Lung (tissue), 12 donors: ENCODE data around the gene HUS1. TPM values are rescaled to one million over a fixed set of nuclear protein-coding genes. Genes with fewer than 3 reads are reported as not detected.
"Not testable (repeated sequence)": the region's sequence is repeated elsewhere in the genome, so short reads cannot be mapped to it uniquely, and the experiment has no call there.

Experiments used
- ATAC-seq: fragments of 200-7000 bp; cut with Tn5 transposase; one replicate; pipeline ENCODE4 v1.9.1; 2020; ENCODE audit warnings: moderate number of reproducible peaks; ENCODE audit not compliant: insufficient read depth, low FRiP score
- DNase-seq, 3 donors: peaks; one replicate each; pipeline ENCODE4 v3.0.0-alpha.2; 2013 to 2017
- H3K27ac ChIP-seq, 2 donors: one replicate each; pipeline ENCODE4 v1.5.1; 2013; ENCODE audit warnings: mild to moderate bottlenecking in 2 of 2, moderate library complexity in 2 of 2, control low read depth in 1 of 2, inconsistent platforms in 1 of 2, low read depth in 1 of 2, low read length in 1 of 2
- H3K27me3 ChIP-seq, 3 donors: one replicate each; pipeline ENCODE4 v1.5.1; 2013; ENCODE audit warnings: low read length in 2 of 3; ENCODE audit not compliant: control insufficient read depth in 3 of 3, insufficient read depth in 3 of 3
- H3K36me3 ChIP-seq, 4 donors: one replicate each; pipeline ENCODE4 v1.5.1; 2013; ENCODE audit warnings: low read length in 4 of 4, mild to moderate bottlenecking in 1 of 4, moderate library complexity in 1 of 4; ENCODE audit not compliant: control insufficient read depth in 4 of 4, insufficient read depth in 4 of 4
- H3K4me1 ChIP-seq, 5 donors: one replicate each; pipeline ENCODE4 v1.5.1; 2013; ENCODE audit warnings: low read length in 5 of 5, mild to moderate bottlenecking in 2 of 5, moderate library complexity in 1 of 5; ENCODE audit not compliant: control insufficient read depth in 5 of 5, insufficient read depth in 5 of 5
- H3K4me3 ChIP-seq: one replicate; pipeline ENCODE4 v1.5.1; 2013; ENCODE audit warnings: mild to moderate bottlenecking, control low read depth, moderate library complexity
- H3K9ac ChIP-seq, 2 donors: one replicate each; pipeline ENCODE4 v1.5.1; 2013; ENCODE audit warnings: low read length in 2 of 2, control low read depth in 1 of 2; ENCODE audit not compliant: insufficient read depth in 1 of 2
- H3K9me3 ChIP-seq, 4 donors: one replicate each; pipeline ENCODE4 v1.5.1; 2013; ENCODE audit warnings: low read length in 3 of 4, mild to moderate bottlenecking in 1 of 4, moderate library complexity in 1 of 4; ENCODE audit not compliant: control insufficient read depth in 4 of 4, insufficient read depth in 3 of 4
- CTCF ChIP-seq: IDR thresholded peaks from 2 replicates; pipeline ENCODE4 v1.5.1; 2012; ENCODE audit warnings: mild to moderate bottlenecking; ENCODE audit errors: control extremely low read depth, extremely low read depth
- WGBS, 2 donors: extraction: QIAGEN DNeasy Blood & Tissue Kit; methylation state at CpG; one replicate each; pipeline ENCODE4 v1.1.7; 2013; 5-methylcytosine and 5-hydroxymethylcytosine counted together
- polyA plus RNA-seq, 2 donors: library from polyadenylated mRNA; stranded (reverse); fragments of 200-250 nt; gene quantifications; one replicate each; pipeline ENCODE4 v1.2.1, GENCODE V29; 2013
- total RNA-seq, 2 donors: library from RNA; depleted of rRNA in 1 of 2; stranded (reverse); fragments of >200 nt in 1 of 2; gene quantifications; one replicate each; pipeline ENCODE4 v1.2.1, GENCODE V29; 2014 to 2021
- donor health status: control.
- donor health status: control.
- donor health status: Bipolar disorder and iron deficiency.
- donor health status: healthy.
- donor health status: DM: yes; HTN: yes; CAD: no.

The HUS1 gene
- total and polyA plus RNA-seq, 4 donors, result 10.3 to 33.9 (median 19.3) TPM

GRCh38 chr7:47991741-47992311 lies 12.4 kb upstream of the HUS1 start:
- DNase-seq, result peak; percentile 86 to 88 (median 87)
- 3 to 4% methylated on average over 26 of the region's 26 CpGs for WGBS, 2 donors
- peak overlapping the region in 1 of 2 donors; percentile 46 for H3K27ac ChIP-seq
- H3K36me3 ChIP-seq, result no peaks in the 10 kb centered on the region
- H3K9ac ChIP-seq, result no peak overlapping the region
- no peaks in the 10 kb centered on the region for H3K27me3 ChIP-seq
- peaks cover 0 to 1% (median 0%) of the 10 kb centered on the region in 4 donors for H3K9me3 ChIP-seq
- peak overlapping the region; percentile 34 for H3K4me3 ChIP-seq
- peak; percentile 94 for ATAC-seq
- peaks cover 0 to 2% (median 0%) of the 10 kb centered on the region in 5 donors for H3K4me1 ChIP-seq
- TF ChIP-seq CTCF, result peak; percentile 34

- Histone ChIP-seq H3K36me3 (no peaks in the 10 kb centered on the region), H3K4me3 (no peak overlapping the region), H3K4me1 (peaks cover 0 to 2% (median 0%) of the 10 kb centered on the region in 5 donors), H3K27ac (no peak overlapping the region), H3K27me3 (no peaks in the 10 kb centered on the region), H3K9me3 (peaks cover 0 to 1% (median 0%) of the 10 kb centered on the region in 4 donors), H3K9ac (no peak overlapping the region)
- ATAC-seq (no peak), DNase-seq (no peak)
- TF ChIP-seq CTCF, result no peak
- 87 to 97% methylated on average over 1 of the region's 1 CpG for WGBS, 2 donors
Observed at GRCh38 chr7:47991270-47991669, 11.9 kb upstream of the HUS1 start.

- no peak overlapping the region for H3K4me3 ChIP-seq
- peaks cover 0 to 1% (median 0%) of the 10 kb centered on the region in 4 donors for H3K9me3 ChIP-seq
- ATAC-seq (no peak), DNase-seq (no peak)
- 95 to 98% methylated on average over 5 of the region's 5 CpGs for WGBS, 2 donors
- no peak overlapping the region for H3K27ac ChIP-seq
- TF ChIP-seq CTCF, result no peak
- no peaks in the 10 kb centered on the region for H3K36me3 ChIP-seq
- no peaks in the 10 kb centered on the region for H3K27me3 ChIP-seq
- no peak overlapping the region for H3K9ac ChIP-seq
- peaks cover 0 to 2% (median 0%) of the 10 kb centered on the region in 5 donors for H3K4me1 ChIP-seq
Observed at GRCh38 chr7:47990592-47990991, 11.2 kb upstream of the HUS1 start.

- not testable (repeated sequence) for H3K9ac ChIP-seq, H3K27ac ChIP-seq, H3K4me1 ChIP-seq, ATAC-seq, H3K9me3 ChIP-seq, H3K4me3 ChIP-seq, H3K36me3 ChIP-seq, H3K27me3 ChIP-seq
- 42 to 61% methylated on average over 10 of the region's 10 CpGs for WGBS, 2 donors
- DNase-seq, result peak in 2 of 3 donors; percentile 34 to 70
Observed at GRCh38 chr7:47989607-47990400, 10.4 kb upstream of the HUS1 start.
